ENCODE measurements around the gene AFMID. TPM values are rescaled to one million over a fixed set of nuclear protein-coding genes. Genes with fewer than 3 reads are reported as not detected.
"Not testable (repeated sequence)": the region's sequence is repeated elsewhere in the genome, so short reads cannot be mapped to it uniquely, and the experiment has no call there.

The AFMID gene
- total RNA-seq, 2 experiments from 2014 or later: 37.2 to 38.2 TPM

DNA sequence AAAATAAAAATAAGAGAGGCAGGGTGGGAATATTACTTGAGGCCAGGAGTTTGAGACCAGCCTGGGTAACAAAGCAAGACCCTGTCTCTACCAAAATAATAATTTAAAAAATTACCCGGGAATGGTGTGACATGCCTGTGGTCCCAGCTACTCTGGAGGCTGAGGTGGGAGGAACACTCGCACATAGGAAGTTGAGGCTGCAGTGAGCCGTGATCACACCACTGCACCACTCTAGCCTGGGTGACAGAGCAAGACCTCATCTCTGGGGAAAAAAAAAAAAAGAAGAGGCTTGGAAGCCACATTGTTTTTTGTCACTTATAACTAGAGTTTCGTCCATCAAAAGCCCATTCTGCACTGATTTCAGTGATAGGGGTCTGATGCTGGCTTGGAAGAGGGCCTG lies 41.0 kb downstream of the AFMID start:
- POLR2A ChIA-PET: no interaction called here
- CTCF ChIA-PET: interaction anchor here (0.8 to 1.0 kb wide), 2 partner anchors 9 to 16 kb away, joined by 3 read pairs; no protein-coding TSS in a partner anchor

DNA sequence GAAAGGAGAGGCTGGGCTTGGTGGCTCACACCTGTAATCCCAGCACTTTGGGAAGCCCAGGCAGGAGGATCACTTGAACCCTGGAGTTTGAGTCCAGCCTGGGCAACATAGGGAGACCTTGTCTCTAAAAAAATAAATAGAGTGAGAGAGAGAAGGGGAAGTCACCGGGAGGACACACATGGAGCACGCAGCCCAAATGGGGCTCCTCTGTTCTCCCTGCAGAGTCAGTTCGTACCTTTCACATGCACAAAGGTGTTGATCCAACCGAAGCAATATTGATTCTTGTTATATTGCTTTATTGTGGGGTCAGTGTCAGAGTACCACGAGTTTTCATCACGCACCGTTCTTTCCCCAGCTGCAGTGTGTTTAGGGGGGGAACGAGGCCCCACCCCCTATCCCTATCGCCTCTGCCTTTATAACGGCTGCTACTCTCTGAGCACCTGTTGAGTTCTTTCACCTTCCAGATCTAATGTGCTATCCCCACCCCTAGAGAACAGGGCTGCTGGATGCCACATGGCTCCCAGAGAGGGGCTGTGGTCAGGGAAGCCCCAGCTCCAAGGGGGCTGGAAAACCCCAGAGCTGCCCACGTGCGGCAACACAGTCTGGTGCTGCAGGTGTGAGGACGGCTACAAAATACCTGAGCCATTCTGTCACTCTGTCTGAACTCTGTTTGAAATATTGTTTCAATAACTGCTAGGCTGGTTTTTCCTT lies 43.2 kb downstream of the AFMID start:
- ChIA-PET POLR2A (no interaction called here), CTCF (interaction anchor here (0.5 kb wide), 2 partner anchors 43 to 152 kb away, joined by 3 to 6 read pairs; partner anchors contain the start of gene AFMID)

DNA sequence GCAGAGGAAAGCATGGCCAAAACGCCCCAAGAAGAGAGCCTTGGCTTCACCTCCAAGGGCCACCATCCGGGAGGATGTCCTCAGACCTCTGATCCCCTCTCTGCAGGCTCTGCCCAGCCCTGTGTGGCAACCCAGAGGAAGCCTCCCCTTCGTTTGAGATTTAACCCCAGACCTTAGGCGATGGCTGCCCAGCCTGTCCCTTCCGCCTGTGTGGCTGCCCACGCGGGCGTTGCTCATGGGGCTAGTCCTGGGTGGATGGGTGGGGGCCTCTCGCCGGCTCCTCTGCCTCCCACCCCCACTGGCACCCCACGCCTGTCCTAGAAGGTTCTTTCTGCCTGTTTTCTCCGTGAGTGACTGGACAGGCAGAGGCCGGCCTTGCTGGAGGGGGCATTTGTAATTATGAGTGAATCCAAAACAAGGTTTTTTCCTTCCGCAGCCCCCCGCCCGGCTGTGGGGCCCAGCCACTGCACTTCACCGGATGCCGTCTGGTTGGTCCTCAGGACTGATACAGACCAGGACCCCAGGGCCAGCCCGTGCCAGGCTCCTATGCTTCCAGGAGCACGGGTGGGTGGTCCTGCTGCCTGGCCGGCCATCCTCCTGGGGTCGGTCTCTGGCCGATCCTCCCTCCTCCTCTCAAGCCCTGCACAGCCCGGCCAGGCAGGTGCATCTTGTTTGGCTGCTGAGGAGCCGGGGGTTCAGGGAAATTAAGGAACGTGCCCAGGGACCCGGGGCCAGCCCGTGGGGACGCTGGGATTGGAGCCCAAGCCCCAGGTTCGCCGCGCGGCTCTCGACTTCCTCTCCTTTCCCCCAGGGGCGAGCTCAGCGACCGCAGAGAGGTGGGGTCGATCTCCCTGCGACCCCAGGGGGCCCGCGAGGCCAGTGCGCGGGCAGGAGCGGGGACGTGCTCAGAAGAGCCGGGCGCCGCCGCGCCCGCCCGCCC lies 44.1 kb downstream of the AFMID start, which contains the start of gene TMEM235:
TMEM235 (plus strand) TSS at position 636 of the 940 bp plus-strand sequence. CDS start 393 bp downstream, outside the sequence.
- POLR2A ChIA-PET: no interaction called here
- CTCF ChIA-PET: interaction anchor here (0.5 to 1.6 kb wide), 2 partner anchors 19 to 151 kb away, joined by 5 to 6 read pairs; no protein-coding TSS in a partner anchor

DNA sequence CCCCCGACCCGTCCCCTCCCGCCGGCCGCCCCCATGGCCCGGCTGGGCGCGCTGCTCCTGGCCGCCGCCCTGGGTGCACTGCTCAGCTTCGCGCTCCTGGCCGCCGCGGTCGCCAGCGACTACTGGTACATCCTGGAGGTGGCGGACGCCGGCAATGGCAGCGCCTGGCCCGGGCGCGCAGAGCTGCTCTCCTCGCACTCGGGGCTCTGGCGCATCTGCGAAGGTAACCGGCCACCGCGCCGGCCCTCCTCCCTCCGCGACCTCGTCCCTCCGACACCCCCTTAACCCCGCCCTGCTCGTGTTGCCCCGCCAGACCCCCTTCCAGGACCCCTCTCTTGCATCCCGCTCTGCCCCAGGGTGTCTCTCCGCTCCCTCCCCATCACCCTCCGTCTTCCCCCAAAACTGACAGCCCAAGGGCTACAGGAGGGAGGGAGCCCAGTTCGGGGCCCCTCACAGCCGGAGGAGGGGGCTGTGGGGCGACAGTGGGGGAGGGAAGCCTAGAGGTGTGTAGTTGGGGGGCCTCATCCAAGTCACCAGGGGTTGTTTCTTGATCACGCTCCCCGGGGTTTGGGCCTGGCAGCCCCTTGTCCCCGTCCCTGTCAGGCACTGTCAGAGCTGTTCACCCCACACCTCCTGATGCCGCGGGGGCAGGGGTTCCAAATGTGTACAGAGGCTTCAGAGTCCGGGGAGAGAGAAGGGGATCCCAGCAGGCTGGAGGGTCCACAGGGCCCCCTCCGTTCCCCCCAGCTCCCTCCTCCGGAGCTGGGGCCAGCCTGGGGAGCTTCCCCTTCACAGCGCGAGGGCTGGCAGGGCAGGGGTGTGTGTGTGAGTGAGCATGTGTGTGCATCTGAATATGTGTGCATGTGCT lies 45.1 kb downstream of the AFMID start:
- POLR2A ChIA-PET: interaction anchor here (0.6 kb wide), 1 partner anchor 81 kb away, joined by 3 read pairs; no protein-coding TSS in a partner anchor
- CTCF ChIA-PET: interaction anchor here (1.6 kb wide), 1 partner anchor 19 kb away, joined by 5 read pairs; no protein-coding TSS in a partner anchor

DNA sequence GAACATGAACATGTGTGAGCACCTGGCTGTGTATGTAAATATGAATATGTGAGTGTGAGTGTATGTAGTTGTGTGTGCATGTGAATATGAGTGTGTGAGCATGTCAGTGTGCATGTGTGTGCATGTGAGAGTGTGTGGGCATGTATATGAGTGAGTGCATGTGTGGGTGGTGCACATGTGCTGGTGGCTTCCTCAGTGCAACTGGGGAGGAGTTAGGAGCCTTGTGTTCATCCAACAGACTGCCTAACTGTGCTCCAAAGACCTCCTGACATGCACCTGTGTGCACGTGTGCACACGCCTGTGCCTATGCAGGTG lies 45.7 kb downstream of the AFMID start:
- CTCF ChIA-PET: interaction anchor here (1.6 kb wide), 1 partner anchor 18 kb away, joined by 5 read pairs; no protein-coding TSS in a partner anchor

DNA sequence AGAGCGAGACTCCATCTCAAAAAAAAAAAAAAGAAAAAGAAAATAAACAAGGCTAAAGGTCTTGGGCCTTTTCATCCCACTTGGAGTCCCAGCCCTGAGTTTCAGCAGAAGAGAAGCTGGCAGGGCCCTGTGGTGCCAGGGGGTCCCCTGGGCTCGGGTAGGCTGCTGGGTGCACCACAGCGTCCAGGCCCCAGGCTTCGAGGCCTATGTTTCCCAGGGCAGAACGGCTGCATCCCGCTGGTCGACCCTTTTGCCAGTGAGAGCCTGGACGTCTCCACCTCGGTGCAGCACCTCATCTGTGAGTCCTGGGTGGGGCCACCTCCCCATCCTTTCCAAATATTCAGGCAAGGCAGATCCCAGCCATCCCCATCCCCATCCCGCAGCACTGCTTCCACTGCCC lies 46.5 kb downstream of the AFMID start:
- ChIA-PET CTCF (interaction anchor here (1.1 kb wide), 1 partner anchor 17 kb away, joined by 3 read pairs; no protein-coding TSS in a partner anchor), POLR2A (no interaction called here)

More for the DNA sequence above, 45.7 kb downstream of the AFMID start:
- POLR2A ChIA-PET: no interaction called here

DNA sequence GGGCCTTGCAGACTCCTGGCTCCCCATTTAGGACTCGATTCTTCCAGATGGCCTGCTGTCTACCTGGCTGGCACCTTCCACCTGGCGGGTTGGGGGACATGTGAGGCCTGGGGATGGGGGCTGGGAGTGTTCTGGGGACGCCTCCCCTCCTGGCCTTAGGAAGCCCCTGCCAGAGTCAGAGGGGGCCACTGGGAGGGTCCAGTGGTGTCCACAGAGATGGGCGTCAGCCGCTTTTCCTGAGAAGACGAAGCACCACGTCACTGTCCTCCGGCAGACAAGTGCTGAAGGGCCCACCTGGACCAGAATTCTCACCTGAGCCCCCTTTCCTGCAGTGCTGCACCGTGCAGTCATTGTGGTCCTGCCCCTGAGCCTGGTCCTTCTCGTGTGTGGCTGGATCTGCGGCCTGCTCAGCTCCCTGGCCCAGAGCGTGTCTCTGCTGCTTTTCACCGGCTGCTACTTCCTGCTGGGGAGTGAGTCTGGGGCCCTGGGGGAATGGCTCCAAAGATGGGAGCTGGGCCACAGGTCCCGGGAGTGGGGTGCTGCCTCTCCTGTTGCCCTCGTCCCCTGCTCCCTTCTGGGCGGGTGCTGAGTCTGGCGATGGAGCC lies 47.2 kb downstream of the AFMID start:
- ChIA-PET POLR2A (no interaction called here), CTCF (interaction anchor here (1.1 kb wide), 1 partner anchor 16 kb away, joined by 3 read pairs; no protein-coding TSS in a partner anchor)

DNA sequence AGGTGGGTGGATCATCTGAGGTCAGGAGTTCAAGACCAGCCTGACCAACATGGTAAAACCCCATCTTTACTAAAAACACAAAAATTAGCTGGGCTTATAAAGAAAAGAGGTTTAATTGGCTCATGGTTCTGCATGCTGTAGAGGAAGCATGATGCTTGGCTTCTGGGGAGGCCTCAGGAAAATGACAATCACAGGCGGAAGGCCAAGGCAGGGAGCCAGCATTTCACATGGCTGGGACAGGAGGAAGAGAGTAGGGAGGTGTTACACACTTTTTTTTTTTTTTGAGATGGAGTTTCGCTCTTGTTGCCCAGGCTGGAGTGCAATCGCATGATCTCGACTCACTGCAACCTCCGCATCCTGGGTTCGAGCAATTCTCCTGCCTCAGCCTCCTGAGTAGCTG lies 47.9 kb downstream of the AFMID start:
- CTCF ChIA-PET: interaction anchor here (0.6 to 1.1 kb wide), 2 partner anchors 15 to 20 kb away, joined by 3 read pairs; no protein-coding TSS in a partner anchor
- POLR2A ChIA-PET: not testable (repeated sequence)

DNA sequence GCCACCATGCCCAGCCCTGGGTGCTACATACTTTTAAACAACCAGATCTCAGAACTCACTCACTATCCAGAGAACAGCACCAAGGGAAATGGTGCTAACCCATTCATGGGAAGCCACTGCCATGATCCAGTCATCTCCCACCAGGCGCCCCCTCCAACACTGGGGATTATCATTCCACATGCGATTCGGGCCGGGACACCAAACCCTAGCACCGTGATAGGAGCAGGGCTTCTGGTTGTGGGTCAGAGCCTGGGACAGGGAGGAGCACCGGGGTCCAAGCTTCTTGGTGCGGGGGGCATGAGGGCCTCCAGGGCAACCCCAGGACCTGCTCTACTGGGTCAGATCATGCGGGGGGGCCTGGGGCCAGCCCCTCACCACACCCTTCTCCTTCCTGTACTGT lies 48.7 kb downstream of the AFMID start:
- ChIA-PET CTCF (no interaction called here), POLR2A (no interaction called here)

DNA sequence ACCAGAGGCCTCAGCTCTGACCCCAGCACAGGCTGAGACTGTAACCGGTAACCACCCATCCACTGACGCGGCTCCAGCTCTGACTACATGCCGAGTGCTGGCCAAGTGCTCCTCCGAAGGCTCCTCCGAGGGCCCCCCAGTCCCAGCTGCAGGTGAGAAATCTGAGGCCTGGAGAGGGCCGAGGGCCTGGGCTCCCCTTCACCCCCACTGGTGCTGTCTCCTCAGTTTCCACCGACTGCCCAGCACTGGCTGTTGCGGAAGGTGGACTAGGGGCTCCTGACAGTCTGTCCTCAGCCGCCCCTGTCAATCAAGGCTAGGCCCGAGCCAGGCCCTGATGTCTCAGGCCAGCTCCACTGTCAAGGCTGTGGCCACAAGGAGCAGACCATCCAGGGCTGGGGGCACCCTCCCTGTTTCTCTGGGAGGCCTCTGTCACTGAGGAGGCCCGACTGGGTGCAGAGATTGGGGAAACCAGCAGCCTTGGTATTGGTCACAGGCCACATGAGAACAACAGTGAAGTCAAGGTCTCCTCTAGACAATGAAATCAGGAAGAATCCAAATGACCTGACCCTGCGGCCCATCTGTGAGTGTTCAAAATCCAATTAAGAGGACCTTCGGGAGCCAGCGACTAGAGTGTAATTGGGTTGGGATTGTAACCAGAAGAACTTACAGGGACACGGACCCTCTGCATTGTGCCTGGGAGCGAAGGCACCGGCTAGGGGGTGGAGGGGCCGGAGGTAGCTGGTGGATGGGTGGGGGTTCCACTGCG lies 49.4 kb downstream of the AFMID start:
- CTCF ChIA-PET: interaction anchor here (0.7 kb wide), 1 partner anchor 8 kb away, joined by 3 read pairs; no protein-coding TSS in a partner anchor
- POLR2A ChIA-PET: no interaction called here

DNA sequence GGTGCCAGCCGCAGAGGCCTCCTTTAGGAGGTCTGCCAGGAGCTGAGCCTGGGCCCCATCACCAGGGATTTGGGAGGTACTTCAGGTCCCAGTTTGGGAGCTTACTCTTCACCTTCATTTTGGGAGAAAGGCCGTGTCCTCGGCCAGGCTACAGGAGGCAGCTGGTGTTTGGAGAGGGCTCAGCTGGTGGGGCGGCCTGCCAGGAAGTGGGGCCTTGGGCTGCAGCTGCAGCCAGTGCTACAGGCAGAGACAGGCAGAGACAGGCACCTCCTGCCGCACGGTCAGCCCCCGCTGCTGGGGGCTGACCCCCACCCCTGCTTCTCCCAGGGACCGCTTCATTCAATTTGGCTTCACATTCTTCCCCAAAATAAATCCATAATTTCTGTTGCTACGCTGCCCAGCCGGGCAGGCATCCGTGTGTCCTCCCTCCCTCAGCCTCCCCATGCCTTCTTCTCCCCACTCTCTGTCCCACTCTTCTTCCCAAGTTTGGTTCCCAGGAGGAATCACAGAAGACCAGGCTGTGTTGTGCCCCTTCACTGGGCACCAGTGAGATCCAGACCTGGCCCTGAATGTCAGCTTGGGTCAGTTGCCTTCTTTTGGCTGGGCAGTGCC lies 50.3 kb downstream of the AFMID start:
- POLR2A ChIA-PET: no interaction called here

DNA sequence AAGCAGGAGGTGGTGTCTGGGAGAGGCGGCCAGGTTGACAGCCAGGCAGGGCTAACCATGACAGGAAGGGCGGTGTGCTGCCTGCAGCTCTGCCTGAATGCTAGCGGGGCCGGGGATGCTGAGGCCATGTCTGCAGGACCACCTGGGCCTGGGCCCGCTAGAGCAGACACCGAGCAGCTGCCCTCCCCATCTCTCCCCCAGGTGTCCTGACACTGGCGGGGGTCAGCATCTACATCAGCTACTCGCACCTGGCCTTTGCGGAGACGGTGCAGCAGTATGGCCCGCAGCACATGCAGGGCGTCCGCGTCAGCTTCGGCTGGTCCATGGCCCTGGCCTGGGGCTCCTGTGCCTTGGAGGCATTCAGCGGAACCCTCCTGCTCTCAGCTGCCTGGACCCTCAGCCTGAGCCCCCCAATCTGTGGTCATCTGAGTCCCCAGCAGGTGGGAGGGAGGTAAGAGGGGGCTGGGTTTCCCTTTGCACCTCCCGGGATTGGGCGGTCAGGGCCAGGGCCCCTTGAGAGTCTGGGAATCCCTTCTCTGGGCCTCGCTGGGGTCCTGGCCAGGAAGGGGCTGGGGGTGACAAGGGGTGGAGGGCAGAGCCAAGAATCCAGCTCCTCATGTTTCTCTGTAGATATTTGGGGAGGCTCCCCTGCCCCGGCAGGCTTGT lies 51.8 kb downstream of the AFMID start:
- ChIA-PET CTCF (interaction anchor here (1.0 kb wide), 1 partner anchor 11 kb away, joined by 4 read pairs; no protein-coding TSS in a partner anchor), POLR2A (no interaction called here)

More for the DNA sequence above, 50.3 kb downstream of the AFMID start:
- CTCF ChIA-PET: interaction anchor here (0.5 to 0.7 kb wide), 2 partner anchors 9 to 689 kb away, joined by 3 to 4 read pairs; no protein-coding TSS in a partner anchor

DNA sequence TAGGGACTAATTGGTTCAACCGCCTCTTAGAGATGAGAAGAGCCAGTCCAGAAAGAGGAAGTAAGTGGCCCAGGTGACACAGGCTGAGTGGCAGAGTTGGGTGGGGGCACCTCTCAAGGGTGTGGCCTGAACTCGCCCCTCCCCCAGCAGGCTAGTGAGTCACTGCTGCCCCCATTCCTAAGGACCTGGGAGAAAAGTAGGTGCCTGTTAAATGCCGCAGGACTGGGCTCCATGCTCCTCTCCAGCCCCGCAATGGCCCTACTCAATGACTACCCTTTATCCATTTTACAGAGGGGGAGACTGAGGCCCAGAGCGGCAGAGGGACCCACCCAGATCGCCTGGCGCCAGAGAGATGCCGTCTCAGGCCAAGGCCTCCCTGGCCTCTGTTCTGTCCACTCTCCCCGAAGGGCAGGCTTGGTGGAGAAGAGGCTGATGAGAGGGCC lies 52.3 kb downstream of the AFMID start:
- CTCF ChIA-PET: interaction anchor here (1.0 kb wide), 1 partner anchor 11 kb away, joined by 4 read pairs; no protein-coding TSS in a partner anchor
- POLR2A ChIA-PET: no interaction called here

DNA sequence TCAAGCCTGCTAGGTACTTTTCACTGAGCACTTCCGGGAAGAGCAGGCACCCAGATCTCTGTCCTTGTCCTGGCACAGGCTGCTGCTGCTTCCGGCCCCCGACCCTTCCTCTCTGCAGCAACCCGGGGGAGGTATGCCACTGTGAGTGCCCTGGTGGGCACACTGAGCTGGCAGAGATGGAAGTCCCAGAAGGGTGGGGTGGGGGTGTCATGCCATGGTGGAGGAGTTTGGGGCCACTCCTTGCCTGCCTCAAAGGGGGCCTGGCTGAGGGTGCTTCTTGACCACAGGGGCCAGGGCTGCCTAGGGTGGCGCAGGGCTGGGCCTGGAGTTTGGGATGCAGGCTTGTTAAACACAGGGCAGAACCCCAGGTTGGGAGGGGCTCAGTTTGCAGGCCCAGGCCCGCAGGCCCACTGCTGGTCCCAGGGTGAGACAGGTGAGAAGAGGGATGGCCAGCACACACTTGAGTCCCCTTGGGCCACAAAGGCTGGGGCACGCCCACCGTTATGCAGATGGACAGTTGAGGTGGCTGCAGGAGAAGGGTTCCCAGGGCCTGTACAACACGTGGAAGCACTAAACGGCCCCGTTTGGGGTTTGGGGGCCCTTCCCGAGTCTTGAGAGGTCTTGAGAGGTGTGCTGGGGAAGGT lies 53.0 kb downstream of the AFMID start:
- ChIA-PET POLR2A (no interaction called here), CTCF (no interaction called here)

DNA sequence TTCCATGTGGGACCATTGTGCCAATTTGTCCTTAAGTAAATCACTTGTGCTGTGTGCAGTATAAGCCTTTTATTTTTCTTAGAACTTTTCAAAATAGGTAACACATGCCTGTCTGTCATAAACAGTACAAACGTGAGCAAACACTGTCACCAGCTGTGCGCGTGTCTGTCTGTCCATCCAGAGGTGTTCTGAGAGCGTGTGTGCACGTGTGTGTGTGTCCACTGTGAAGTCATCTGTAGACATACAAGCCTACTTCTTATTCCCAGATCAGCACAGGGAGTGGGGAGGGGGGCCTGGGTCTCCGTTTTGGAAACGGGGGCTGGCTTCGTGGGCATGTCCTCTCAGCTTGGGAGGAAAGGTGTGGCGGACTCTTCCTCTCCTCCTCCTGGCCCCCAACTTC lies 53.7 kb downstream of the AFMID start:
- CTCF ChIA-PET: interaction anchor here (2.5 kb wide), 1 partner anchor 10 kb away, joined by 11 read pairs; no protein-coding TSS in a partner anchor
- POLR2A ChIA-PET: no interaction called here

DNA sequence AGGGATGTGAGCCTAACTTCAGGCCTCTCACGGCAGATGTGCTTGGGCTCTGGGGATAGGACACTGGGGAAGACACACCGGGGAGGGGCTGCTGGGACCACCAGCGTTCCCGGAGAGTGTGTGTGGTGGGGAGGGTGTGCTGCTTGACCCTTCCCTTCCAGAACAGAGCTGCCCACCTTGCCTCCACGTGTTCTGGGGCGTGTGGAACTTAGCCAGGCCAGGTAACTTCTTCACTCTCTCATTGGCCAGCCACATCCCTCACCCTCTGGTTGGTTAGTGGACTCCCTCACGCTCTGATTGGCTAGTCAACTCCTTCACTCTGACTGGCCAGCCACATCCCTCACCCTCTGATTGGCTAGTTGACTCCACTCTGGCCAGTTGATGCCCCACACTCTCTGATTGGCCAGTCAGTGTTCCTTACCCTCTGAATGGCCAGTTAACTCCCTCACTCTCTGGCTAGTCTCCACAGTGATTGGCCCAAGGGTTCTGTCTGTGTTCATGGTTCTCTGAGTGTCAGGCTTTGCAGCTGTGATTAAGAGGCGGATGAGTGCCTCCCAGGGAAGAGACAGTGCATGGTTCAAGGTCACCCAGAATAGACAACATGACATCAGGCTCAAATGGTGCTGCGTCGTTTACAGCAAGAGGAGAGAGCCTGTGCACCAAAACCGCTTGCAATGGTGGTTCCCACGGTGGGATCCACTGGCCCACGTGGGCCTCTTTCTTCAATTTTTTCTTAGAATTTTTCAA lies 54.3 kb downstream of the AFMID start:
- CTCF ChIA-PET: interaction anchor here (2.5 kb wide), 1 partner anchor 9 kb away, joined by 11 read pairs; no protein-coding TSS in a partner anchor
- POLR2A ChIA-PET: no interaction called here

Measured in activated CD8-positive, alpha-beta memory T cell treated with anti-CD3 and anti-CD28 coated beads for 36 hours (primary cell).